ENCODE results near the gene DPEP1. TPM values are rescaled to one million over a fixed set of nuclear protein-coding genes. Genes with fewer than 3 reads are reported as not detected.

DPEP1 gene
- polyA plus RNA-seq, 1 donor (not counting 4 experiments of a cell fraction or from before 2014, with no cell fraction given) = 0.13 TPM

- dilution Hi-C loops (cut with MboI; ENCODE audit: extremely low pct_ligation_motif_present, low sequenced_read_pairs) = no loop called here
- Histone ChIP-seq H3K9me3 (ENCODE audit: control insufficient read depth, low read depth, low read length) (no peaks in the 10 kb centered on the region), H3K36me3 (ENCODE audit: control insufficient read depth in 2 of 2, extremely low read depth in 1 of 2, insufficient read depth in 2 of 2, low read length in 2 of 2) (no peaks in the 10 kb centered on the region), H3K4me2 (ENCODE audit: control insufficient read depth, extremely low read depth, insufficient read depth, low read depth, low read length) (no peak overlapping the region), H3K4me3 (ENCODE audit: control insufficient read depth in 2 of 3, extremely low read depth in 1 of 3, insufficient read depth in 2 of 3, low read depth in 1 of 3, low read length in 3 of 3) (no peak overlapping the region), H3K4me1 (ENCODE audit: control insufficient read depth, extremely low read depth, insufficient read depth, low read length) (peaks cover 4% of the 10 kb centered on the region), H3K9ac (ENCODE audit: control insufficient read depth, extremely low read depth, insufficient read depth, low read length) (no peak overlapping the region), H4K20me1 (ENCODE audit: control insufficient read depth, extremely low read depth, insufficient read depth, low read length) (no peaks in the 10 kb centered on the region), H3K9me1 (ENCODE audit: control insufficient read depth, extremely low read depth, insufficient read depth, low read length) (no peaks in the 10 kb centered on the region), H2AFZ (ENCODE audit: control insufficient read depth, low read length) (no peak overlapping the region), H3K27ac (ENCODE audit: control insufficient read depth, insufficient read depth, low read length) (no peak overlapping the region), H3K79me2 (ENCODE audit: control insufficient read depth, insufficient read depth, low read length) (no peaks in the 10 kb centered on the region), H3K27me3 (ENCODE audit: control insufficient read depth, extremely low read depth, insufficient read depth, low read length) (peaks cover 10% of the 10 kb centered on the region)
- no peak for FAIRE-seq
- TF ChIP-seq CTCF (optimal IDR thresholded peaks at IDR 0.05 in 1 of 3, IDR thresholded peaks at IDR 0.05 in 1 of 3, conservative IDR thresholded peaks at IDR 0.05 in 1 of 3; ENCODE audit: extremely low read depth in 1 of 3, insufficient read depth in 2 of 3, low read length in 3 of 3) (no peak), EZH2 (IDR thresholded peaks at IDR 0.05; ENCODE audit: low read length) (no peak)
- DNase-seq (ENCODE audit: low read depth, low spot score) = no peak
Measured at GRCh38 chr16:89638455-89638854, 25.0 kb downstream of the DPEP1 start.

DNA sequence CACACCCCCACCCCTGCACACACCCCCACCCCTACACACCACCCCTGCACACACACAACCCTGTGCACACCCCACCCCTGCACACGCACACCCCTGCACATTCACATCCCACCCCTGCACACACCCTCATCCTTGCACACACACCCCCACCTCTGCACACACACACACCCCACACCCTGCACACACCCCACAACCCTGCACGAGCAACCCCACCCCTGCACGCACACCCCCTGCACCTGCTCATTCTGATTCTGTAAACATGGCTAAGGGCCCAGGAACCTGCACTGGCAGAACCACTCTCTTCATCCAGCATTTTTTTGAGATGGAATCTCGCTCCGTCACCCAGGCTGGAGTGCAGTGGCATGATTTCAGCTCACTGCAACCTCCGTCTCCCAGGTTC is 25.9 kb downstream of the DPEP1 start:
- Histone ChIP-seq H3K4me3 (ENCODE audit: control insufficient read depth in 2 of 3, extremely low read depth in 1 of 3, insufficient read depth in 2 of 3, low read depth in 1 of 3, low read length in 3 of 3) (no peak overlapping the region), H3K79me2 (ENCODE audit: control insufficient read depth, insufficient read depth, low read length) (no peaks in the 10 kb centered on the region), H3K9me3 (ENCODE audit: control insufficient read depth, low read depth, low read length) (no peaks in the 10 kb centered on the region), H2AFZ (ENCODE audit: control insufficient read depth, low read length) (no peak overlapping the region), H3K27ac (ENCODE audit: control insufficient read depth, insufficient read depth, low read length) (no peak overlapping the region), H3K27me3 (ENCODE audit: control insufficient read depth, extremely low read depth, insufficient read depth, low read length) (peaks cover 6% of the 10 kb centered on the region), H3K9ac (ENCODE audit: control insufficient read depth, extremely low read depth, insufficient read depth, low read length) (no peak overlapping the region), H3K4me1 (ENCODE audit: control insufficient read depth, extremely low read depth, insufficient read depth, low read length) (no peaks in the 10 kb centered on the region), H3K9me1 (ENCODE audit: control insufficient read depth, extremely low read depth, insufficient read depth, low read length) (no peaks in the 10 kb centered on the region), H4K20me1 (ENCODE audit: control insufficient read depth, extremely low read depth, insufficient read depth, low read length) (no peaks in the 10 kb centered on the region), H3K4me2 (ENCODE audit: control insufficient read depth, extremely low read depth, insufficient read depth, low read depth, low read length) (no peak overlapping the region), H3K36me3 (ENCODE audit: control insufficient read depth in 2 of 2, extremely low read depth in 1 of 2, insufficient read depth in 2 of 2, low read length in 2 of 2) (peaks cover 0 to 1% of the 10 kb centered on the region in 2 experiments)
- FAIRE-seq (no peak), DNase-seq (ENCODE audit: low read depth, low spot score) (no peak)
- no peak for TF ChIP-seq CTCF (optimal IDR thresholded peaks at IDR 0.05 in 1 of 3, IDR thresholded peaks at IDR 0.05 in 1 of 3, conservative IDR thresholded peaks at IDR 0.05 in 1 of 3; ENCODE audit: extremely low read depth in 1 of 3, insufficient read depth in 2 of 3, low read length in 3 of 3)
- TF ChIP-seq EZH2 (IDR thresholded peaks at IDR 0.05; ENCODE audit: low read length) = no peak
- dilution Hi-C loops (cut with MboI; ENCODE audit: extremely low pct_ligation_motif_present, low sequenced_read_pairs) = no loop called here

All from keratinocyte (primary cell).